Hypothalamus (tissue), 51 donors: Measurements from ENCODE around the gene ZNF626.
"Not testable (repeated sequence)": the region's sequence is repeated elsewhere in the genome, so short reads cannot be mapped to it uniquely, and the experiment has no call there.

Experiments
- DNase-seq, 51 donors: peaks; one replicate each; lab custom pipeline; 2025; lab: John Stamatoyannopoulos, UW

The ZNF626 gene

GRCh38 chr19:20661150-20661819 is at the start of gene ZNF626:
TSS of gene ZNF626 (minus strand) at chr19:20661571. CDS start at chr19:20661446, 125 bp downstream.
- peak; percentile 57 to 98 (median 90) for DNase-seq

GRCh38 chr19:20669263-20669662 is 7.9 kb upstream of the ZNF626 start:
- peak in 6 of 51 donors; percentile 1 to 12 (median 2) for DNase-seq

- DNase-seq, result no peak
Observed at GRCh38 chr19:20667281-20667680, 5.9 kb upstream of the ZNF626 start.

- DNase-seq, result peak in 37 of 51 donors; percentile 5 to 63 (median 34)
Observed at GRCh38 chr19:20664901-20665781, 3.8 kb upstream of the ZNF626 start.

- not testable (repeated sequence) for DNase-seq
Observed at GRCh38 chr19:20664475-20664874, 3.1 kb upstream of the ZNF626 start.

- peak in 15 of 51 donors; percentile 0 to 27 (median 5) for DNase-seq
Observed at GRCh38 chr19:20662421-20663105, 1.2 kb upstream of the ZNF626 start.

GRCh38 chr19:20660473-20661140 is 764 bp downstream of the ZNF626 start:
- DNase-seq, result peak in 1 of 51 donors; percentile 21

- DNase-seq, result no peak
Observed at GRCh38 chr19:20640545-20640944, 20.8 kb downstream of the ZNF626 start.

GRCh38 chr19:20640023-20640422 is 21.3 kb downstream of the ZNF626 start:
- no peak for DNase-seq

- not testable (repeated sequence) for DNase-seq
Observed at GRCh38 chr19:20624560-20624959, 36.8 kb downstream of the ZNF626 start.

GRCh38 chr19:20616071-20616470 is 45.3 kb downstream of the ZNF626 start:
- DNase-seq, result no peak

- DNase-seq, result not testable (repeated sequence)
Observed at GRCh38 chr19:20614971-20615370, 46.4 kb downstream of the ZNF626 start.

- no peak for DNase-seq
Observed at GRCh38 chr19:20612711-20613316, 48.6 kb downstream of the ZNF626 start.

- no peak for DNase-seq
Observed at GRCh38 chr19:20611866-20612265, 49.5 kb downstream of the ZNF626 start.

- no peak for DNase-seq
Observed at GRCh38 chr19:20607943-20608342, 53.4 kb downstream of the ZNF626 start.
